HG03575 (cell line): ENCODE measurements around the gene FOXP1.
"Not testable (repeated sequence)": the region's sequence is repeated elsewhere in the genome, so short reads cannot be mapped to it uniquely, and the experiment has no call there.

Experiments used
- ATAC-seq: cut with Tn5 transposase; IDR thresholded peaks from one replicate; pipeline ENCODE4 v1.9.1; 2021; ENCODE audit not compliant: unreplicated experiment, insufficient number of reproducible peaks, low FRiP score; ENCODE audit errors: extremely low read depth

FOXP1 gene

DNA sequence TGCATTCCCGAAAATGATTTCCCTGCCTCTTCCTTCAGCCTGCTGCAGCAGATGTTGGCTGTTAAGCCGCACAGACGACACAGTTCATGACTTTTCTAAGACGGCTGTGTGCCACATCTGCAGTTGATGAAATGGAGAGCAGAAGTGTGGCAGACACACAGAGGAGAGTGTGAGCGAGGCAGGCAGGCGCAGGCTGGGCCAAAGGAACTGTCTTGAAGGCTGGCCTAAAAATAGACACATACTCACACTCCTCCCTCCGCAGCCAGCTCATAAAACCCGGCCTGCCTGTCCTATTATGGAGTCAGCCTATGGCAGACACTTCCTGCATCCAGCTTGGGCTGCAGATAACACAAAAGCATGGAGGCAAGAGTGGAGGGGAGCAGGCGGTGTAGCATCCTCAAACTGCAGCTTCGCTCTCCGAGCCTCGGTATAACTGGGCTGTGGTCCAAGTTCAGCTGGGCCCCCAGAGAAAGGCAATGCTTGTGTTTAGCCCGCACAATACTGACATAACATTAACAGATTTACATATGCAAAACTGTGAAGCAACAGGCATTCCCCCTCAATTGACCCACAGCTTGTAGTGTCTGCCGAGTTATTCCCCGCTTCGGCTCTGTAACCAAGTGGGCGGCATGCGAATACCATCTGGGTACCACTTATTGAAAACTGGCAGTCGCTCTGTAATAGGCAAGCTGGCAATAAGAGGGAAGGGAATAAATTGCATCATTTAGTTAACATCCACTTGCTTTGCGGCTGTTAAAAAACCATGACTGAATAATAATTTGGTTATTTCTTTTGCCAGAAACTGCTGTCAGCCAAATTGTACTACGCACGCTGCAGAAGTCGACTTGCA, 40.8 kb downstream of the FOXP1 start:
- no peak for ATAC-seq

DNA sequence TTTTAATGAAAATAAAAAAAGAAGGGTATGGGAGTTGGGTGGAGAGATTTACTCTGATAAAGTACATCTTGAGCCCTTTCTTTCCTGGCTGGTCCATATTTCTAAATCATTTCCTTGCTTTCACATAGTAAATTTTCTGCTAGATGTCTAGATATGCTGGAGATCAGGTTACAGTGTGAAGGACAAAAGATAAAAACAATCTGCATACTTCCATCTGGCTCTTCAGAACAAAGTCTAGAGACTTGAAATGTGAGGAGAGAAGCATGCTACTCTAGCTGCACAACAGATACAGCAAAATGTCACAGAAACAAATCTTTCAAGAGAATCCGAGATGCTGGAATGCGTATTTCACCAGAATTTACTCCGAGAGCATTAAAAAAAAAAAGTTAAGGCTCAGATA, 42.2 kb downstream of the FOXP1 start:
- ATAC-seq, result no peak

DNA sequence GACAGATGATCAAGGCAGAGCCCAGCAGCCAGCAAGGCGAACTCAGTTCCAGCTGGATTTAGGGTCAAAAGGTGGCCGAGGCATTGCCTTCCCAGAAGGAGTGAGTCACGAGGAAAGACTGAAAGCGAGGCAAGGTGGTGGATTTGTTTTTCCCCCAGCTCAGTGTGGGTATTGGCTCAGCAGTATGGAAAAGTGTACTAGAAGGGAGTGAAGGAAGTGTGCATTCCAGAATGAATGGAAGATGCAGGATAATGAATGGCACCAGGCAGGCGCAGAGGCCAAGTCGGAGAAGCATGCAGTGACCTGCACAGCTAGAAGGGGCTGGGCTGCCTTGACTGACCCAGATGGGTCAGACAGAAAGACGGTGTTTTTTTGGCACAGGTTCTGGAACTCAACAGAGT, 46.3 kb downstream of the FOXP1 start:
- no peak for ATAC-seq

DNA sequence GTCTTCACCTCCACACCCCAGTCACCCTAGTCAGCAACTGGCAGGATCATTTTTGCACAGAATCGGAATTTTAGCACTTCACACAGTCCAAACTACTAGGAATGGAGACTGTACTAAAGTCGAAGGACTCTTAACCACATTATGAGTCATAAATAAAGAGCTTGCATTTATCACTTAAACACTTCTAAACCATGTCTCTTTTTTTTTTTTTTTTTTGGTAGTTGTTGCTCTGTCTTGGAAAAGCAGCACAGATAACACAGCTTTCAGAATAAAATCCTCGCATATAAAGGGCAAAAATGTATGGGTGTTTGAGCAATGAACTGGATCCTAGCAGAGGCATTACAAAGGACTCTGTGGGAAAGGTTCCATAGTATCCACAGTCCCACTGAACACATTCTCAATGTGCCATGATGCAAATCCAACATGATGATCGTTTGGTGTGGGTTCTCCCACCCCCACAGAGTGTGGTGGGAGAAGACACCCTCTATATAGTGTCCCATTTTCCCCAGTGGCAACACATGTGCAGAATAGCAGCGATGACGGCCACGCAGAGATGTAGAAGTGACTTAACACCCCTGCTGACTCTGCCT, 47.1 kb downstream of the FOXP1 start:
- no peak for ATAC-seq

DNA sequence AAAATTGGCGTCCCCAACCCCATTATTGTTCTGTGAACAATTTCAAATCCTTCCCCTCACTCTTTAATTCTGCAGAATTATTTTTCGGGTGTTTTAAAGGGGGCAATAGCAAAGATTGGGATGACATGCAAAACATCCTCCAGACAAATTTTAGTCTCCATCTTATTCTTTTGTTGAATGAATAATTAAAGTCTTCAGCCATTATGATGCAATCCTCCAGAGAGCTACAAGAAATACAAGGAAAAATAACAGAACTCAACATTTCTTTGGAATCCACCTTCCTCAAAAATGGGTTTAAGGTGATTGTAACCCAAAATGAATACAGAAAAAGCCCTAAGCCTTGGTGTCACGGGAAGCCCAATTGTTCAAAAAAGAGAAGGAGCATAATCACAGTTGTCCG, 49.9 kb downstream of the FOXP1 start:
- no peak for ATAC-seq

DNA sequence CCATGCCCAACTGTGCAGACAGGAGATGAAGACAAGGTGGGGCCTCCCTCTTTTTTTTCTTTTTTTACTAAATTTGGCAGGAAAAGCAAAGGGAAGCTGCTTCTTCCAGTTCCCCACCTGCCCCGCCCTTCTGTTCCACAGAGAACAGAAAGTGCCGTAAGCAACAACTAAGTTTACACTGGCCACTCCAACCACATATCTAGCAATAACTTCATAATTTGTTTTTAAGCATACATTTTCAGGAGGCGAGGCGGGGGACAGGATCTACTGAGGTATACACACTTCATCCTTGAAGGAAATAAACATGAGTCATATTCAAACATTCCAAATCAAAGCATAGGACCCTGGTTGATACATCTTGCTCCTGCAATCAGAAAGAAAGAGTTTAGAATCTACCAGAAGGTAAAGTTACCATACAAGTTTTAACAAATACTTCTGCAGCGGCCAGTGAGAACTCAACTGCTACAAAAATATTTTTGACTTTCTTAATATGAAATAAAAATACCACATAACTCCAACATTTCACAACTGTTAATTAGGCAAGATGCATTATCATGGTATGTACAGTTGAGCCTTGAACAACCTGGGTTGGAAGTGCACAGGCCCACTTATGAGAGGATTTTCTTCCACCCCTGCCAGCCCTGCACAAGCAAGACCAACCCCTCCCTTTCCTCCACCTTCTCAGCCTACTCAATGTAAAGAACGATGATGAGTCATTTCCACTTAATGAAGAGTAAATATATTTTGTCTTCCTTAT, 50.7 kb downstream of the FOXP1 start:
- ATAC-seq, result no peak

DNA sequence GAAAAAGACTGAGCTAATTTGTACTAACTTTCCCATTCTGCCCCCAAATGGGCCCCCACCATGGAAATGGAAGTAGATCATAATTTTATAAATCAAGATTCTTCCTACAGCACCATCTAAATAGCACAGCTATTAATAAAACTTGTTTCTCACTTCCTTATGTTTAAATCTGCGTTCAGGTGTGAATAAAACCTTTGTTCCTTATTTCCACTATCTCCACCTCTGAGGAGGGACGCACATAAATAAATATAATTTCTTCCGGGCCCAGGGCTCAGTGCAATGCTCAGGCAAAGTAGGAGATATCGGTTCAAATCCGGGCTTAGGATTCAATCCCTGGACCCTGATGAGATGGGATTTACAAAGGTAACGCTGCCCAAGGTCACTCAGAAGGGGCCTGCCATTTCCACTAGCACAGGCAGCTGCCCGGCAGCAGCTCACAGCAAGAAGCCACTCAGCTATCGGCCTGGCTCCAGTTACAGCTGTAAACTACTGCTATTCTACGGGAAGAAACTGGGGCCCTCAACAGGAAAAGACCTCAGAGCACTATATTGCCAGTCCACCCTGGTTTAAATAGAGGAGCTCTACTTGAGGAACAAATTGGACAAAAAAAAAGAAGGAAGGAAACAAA, 52.5 kb downstream of the FOXP1 start:
- no peak for ATAC-seq

DNA sequence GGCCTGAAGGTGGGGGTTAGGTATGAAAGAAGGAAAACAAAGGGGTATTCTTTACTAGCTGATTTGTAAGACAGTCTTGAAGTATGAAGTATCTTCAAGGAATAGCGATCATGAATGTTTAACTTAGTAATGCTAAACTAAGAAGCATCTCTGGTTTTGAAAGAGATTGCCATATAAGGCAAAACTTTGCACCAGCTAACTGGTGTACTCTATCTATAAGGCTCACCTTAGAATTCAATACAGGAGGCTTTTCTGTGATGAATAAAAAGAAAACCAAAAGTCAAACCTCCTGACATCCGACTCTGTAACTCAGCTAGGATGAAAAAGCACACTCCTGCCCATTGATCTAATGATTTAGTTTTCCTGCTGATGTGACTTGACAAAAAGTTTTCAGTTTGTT, 54.7 kb downstream of the FOXP1 start:
- no peak for ATAC-seq

DNA sequence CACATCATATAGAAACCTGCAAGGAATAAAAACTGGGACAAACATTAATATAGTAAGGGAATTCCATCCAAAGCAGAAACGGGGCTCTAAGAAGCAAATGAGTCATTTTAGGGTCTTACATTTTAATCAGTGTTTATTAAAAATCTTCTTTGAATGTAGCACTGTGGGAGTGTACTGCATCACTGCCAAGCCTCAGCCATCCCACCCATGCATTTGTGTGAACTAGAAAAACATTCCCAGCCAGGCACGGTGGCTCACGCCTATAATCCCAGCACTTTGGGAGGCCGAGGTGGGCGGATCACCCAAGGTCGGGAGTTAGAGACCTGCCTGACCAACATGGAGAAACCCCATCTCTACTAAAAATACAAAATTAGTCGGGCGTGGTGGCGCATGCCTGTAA, 57.1 kb downstream of the FOXP1 start:
- ATAC-seq, result not testable (repeated sequence)

DNA sequence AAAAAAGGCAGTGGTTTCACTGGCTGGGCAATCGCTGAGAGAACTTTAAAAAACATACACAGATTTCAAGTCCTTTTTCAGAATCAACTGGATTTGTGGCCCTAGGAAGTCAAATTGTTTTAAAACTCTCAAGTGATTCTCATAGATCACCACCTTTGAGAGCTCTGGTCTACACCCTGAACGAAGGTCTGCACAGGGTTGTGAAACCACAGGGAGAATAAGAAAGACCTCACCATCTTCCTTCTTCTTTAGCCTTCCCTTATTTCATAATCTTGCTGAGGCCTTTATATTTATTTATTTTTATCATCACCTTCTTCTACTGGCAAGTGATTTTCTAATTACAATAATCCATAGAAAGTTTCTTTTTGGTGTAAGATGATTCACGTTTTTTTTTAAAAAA, 58.1 kb downstream of the FOXP1 start:
- no peak for ATAC-seq

DNA sequence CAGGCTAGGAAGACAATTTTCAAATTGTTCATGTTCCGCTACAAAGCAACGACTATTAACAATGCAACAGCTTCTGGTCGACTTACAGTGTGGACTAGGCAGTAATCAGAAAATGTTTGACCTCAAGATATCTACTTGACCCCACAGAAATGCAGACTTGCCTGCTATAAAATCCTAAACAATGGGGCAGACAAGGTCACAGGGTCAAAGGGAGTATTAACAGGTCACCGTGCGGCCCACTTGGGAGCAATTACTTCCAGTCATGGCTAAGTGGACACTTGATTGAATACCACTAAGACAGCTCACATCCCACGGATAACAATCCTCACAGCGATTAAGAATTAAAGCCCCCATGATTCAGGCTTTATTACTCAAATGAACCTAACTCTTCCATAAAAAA, 58.9 kb downstream of the FOXP1 start:
- no peak for ATAC-seq

DNA sequence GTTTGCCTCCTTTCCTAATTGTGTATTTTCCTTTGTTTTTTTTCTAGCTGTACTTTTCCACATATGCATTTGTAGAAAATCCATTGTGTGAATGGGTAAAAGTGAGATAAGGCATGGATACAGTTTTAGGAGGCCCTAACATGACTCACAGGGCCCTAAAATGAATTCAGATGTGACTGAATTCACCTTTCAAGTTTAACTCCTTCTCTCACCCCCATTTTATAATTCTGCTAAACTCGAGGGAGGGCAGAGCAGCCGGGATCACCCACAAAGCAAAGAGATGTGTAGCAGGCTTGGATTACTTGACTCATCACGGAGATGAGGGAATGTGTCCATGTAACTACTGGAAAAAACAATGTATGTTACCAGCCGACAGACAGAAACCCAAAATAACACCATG, 59.9 kb downstream of the FOXP1 start:
- ATAC-seq, result no peak

DNA sequence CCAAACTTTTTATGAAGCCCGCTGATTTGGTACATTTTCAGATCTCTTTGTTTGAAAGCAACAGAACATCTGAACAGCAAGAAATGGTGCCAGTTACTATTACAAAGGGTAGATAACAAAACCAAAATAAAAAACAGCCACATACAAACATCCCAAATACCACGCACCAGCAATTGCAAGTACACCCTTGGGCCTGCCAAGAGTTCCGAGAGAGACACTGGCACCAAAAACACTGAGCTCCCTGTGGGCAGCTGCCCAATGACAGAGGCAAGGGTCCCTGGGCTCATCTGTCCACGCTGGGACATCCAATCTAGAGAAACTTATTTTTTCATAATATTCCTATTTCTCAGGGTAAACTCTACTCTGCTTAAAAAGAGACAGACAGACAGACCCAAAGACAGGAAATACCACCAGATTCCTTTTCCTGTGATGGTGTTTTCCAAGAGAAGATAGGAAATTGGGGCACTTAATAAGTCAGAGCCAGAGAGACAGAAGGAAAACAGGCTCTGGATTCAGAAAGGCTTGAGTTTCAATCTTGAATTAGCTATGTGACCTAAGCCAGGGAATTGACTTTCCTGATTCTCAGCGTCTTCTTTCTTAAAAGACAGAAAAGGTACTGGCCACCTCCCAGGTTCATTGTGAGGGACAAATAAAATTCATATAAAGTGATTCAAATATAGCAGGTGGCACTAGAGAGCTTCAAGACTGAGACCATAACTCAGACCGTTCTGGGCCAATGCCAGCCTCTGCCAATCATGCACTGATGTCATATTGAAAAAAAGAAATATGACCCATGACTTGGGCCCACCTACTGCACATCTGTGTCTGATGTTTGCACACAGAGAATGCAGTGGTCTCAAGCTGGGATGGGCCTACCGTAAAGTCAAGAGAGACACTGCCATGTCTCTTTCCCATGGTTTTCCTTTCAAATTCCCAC, 61.3 kb downstream of the FOXP1 start:
- ATAC-seq, result no peak

DNA sequence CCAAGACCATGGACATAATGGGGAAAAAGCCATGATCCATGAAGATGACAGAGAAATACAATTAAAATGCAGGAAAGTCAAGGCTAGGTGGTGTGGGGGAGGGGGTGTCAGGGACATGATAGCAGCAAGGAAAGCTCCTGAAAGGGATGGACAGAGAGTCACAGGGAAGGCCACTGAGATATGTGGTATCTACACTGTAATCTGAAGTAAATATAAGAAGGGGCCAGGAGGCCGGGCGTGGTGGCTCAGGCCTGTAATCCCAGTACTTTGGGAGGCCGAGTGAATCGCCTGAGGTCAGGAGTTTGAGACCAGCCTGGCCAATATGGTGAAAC, 62.5 kb downstream of the FOXP1 start:
- ATAC-seq, result no peak

DNA sequence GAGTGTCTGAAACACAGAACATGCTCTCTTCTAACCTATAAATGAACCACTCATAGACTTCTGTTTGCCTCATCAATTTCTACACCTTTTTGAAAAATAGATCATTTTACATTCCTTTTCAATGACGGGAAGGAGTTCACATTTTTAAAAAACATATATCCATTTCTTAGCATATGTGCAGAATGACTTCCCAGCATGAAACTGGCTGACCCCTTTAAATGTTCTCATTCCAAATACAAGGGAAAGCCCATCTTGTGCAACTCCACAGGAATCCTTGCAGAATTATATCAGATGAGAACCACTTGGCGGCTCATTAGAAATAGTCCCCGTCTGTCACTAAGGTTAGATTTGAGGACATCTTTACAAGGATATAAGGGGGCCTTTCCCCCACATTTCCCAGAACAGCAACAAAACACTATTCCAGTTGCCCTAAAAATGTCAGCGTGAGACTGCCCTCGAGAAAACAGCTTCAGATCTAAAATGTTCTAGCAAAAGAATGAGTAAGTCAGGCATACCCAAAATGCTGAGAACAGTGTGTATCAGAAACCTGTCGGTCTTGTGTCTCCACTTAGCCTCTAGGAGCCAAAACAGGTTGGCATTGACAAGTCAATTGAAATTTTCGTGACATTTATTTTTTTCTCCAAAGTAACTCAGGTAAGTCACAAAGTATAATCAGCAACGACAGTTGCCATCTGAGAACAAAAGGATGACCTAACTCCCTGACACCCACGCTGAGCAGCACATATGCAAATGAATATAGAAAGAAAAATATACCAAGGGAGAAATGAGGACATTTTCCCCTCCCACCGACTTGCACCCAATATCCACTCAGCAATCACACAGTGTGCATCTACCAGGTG, 63.1 kb downstream of the FOXP1 start:
- ATAC-seq, result no peak

DNA sequence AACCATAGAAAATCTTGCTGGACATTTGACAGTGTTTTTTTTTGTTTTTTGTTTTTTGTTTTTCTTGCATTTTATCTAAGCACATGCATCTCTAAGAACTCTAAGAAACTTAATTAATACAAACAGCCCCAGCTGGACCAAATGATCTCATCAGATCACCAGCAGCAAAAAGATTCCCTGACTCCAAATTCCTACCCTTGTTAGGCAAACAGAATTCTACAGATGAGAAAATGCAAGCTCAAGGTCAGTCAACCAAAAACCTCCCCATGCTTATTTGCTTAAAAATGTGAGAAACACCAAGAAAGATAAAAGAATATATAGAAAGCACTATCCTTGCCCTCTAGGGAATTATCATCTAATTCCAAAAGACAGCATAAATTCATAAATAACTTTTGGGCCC, 65.4 kb downstream of the FOXP1 start:
- ATAC-seq, result no peak

DNA sequence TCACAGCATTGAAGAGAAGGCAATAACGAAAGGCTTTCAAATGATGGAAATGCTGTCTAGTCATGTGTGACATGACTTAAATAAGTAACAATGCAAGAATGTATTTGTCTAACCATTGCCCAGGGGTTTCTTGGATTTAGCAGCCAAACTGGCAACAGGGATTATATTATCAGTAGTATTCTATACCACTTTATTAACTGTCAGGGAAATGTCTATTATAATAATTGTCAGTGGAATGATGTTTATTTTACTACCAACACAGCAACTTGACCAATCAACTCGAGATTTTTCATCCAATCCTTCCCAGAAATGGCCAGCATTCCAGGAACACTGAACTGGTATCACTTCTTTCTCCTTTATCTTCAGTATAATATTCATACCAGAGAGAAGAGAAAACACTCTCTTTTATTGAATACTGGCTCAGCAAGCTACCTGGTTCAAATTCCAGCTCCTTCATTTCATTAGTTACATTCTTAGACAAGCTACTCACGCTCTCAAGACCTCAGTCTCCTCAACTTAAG, 66.2 kb downstream of the FOXP1 start:
- ATAC-seq, result no peak
